Esophagus squamous epithelium (tissue), 5 donors: ENCODE measurements around the gene ACAP2. TPM values are rescaled to one million over a fixed set of nuclear protein-coding genes. Genes with fewer than 3 reads are reported as not detected.

Experiments used
- DNase-seq: peaks from one replicate; lab custom pipeline; 2025; lab: John Stamatoyannopoulos, UW
- H3K27ac ChIP-seq, 4 donors: fragments of 200-600 bp; sonication (generic); one replicate each; pipeline ENCODE4 v1.5.1; 2016 to 2019; ENCODE audit warnings: mild to moderate bottlenecking in 1 of 4
- H3K27me3 ChIP-seq, 4 donors: fragments of 200-600 bp; sonication (generic); 1 replicate in 3 of 4; 2 replicates in 1 of 4; pipeline versions ENCODE4 v1.5.1 to v1.6.0; 2017 to 2021; ENCODE audit warnings: antibody characterized with exemption in 1 of 4
- H3K36me3 ChIP-seq, 3 donors: fragments of 200-600 bp; sonication (generic); one replicate each; pipeline ENCODE4 v1.5.1; 2016 to 2019
- H3K4me1 ChIP-seq, 3 donors: fragments of 200-600 bp; sonication (generic); one replicate each; pipeline ENCODE4 v1.5.1; 2017 to 2019
- H3K4me3 ChIP-seq, 4 donors: fragments of 200-600 bp; sonication (generic); 1 replicate in 3 of 4; 2 replicates in 1 of 4; pipeline ENCODE4 v1.5.1; 2016 to 2019; ENCODE audit warnings: mild to moderate bottlenecking in 2 of 4, moderate library complexity in 1 of 4
- H3K9me3 ChIP-seq, 3 donors: fragments of 200-600 bp; sonication (generic); one replicate each; pipeline ENCODE4 v1.5.1; 2016 to 2019
- POLR2A ChIP-seq, 4 donors: fragments of 450-650 bp; IDR thresholded peaks; one replicate each; pipeline ENCODE4 v1.6.1; 2017; ENCODE audit warnings: antibody characterized with exemption in 4 of 4, mild to moderate bottlenecking in 4 of 4, moderate library complexity in 3 of 4
- WGBS, 2 donors: methylation state at CpG; one replicate each; pipeline ENCODE4 v1.1.5; 2018; 5-methylcytosine and 5-hydroxymethylcytosine counted together
- intact Hi-C: fragments of 100-400 bp; cut with DNase I; formaldehyde crosslinking; loops from one replicate; pipeline ENCODE4 v1.15.0; 2022
- total RNA-seq, 4 donors: library from RNA; depleted of rRNA; stranded (reverse); fragments of >200 nt; gene quantifications; one replicate each; pipeline ENCODE4 v1.1.0, GENCODE V29; 2016
- TF ChIP-seq, protein P1 (sequence below), 6 experiments: fragments of 450-650 bp in 4 of 6; fragments of 200-600 bp in 2 of 6; sonication (generic) in 2 of 6; IDR thresholded peaks; one replicate each; pipeline ENCODE4 v1.5.1; 2016 to 2019; ENCODE audit warnings: antibody characterized with exemption in 6 of 6, mild to moderate bottlenecking in 4 of 6, moderate library complexity in 4 of 6
- donor health status: DM: yes; HTN: yes; CAD: no.

ACAP2 gene
- total RNA-seq, 4 donors from 2014 or later, result 46.7 to 71.5 (median 50.8) TPM

GRCh38 chr3:195440379-195440778 lies 2.4 kb downstream of the ACAP2 start:
- peak overlapping the region in 1 of 4 donors; percentile 96 for H3K27ac ChIP-seq
- intact Hi-C loops, result no loop called here
- WGBS, 2 donors, result 35 to 48% methylated on average over 1 of the region's 1 CpG

DNA sequence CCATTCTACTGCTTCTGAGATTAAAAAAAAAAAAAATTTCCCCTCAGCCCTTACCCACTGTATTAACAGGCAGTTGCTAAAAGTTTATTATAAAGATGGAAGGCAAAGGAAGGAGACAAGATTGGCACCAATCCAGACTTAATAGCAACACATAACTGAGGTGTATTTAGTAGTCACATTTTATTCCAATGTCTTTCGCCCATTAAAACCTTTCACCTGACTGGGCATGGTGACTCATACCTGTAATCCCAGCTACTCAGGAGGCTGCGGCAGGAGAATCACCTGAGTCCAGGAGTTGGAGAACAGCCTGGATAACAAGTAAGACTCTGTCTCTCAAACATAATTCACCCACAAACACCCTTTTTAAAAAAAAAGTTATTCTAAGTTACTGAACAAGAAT lies 4.4 kb downstream of the ACAP2 start:
- Histone ChIP-seq H3K4me1 (peaks cover 2 to 40% (median 18%) of the 10 kb centered on the region in 3 donors), H3K4me3 (no peak overlapping the region), H3K27me3 (no peaks in the 10 kb centered on the region), H3K9me3 (no peaks in the 10 kb centered on the region), H3K36me3 (no peaks in the 10 kb centered on the region), H3K27ac (peak overlapping the region in 2 of 4 donors; percentile 7 to 57)
- intact Hi-C loops, result no loop called here
- no peak for TF ChIP-seq POLR2A (IDR thresholded peaks at IDR 0.05)
- TF ChIP-seq, protein P1, sequence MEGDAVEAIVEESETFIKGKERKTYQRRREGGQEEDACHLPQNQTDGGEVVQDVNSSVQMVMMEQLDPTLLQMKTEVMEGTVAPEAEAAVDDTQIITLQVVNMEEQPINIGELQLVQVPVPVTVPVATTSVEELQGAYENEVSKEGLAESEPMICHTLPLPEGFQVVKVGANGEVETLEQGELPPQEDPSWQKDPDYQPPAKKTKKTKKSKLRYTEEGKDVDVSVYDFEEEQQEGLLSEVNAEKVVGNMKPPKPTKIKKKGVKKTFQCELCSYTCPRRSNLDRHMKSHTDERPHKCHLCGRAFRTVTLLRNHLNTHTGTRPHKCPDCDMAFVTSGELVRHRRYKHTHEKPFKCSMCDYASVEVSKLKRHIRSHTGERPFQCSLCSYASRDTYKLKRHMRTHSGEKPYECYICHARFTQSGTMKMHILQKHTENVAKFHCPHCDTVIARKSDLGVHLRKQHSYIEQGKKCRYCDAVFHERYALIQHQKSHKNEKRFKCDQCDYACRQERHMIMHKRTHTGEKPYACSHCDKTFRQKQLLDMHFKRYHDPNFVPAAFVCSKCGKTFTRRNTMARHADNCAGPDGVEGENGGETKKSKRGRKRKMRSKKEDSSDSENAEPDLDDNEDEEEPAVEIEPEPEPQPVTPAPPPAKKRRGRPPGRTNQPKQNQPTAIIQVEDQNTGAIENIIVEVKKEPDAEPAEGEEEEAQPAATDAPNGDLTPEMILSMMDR (IDR thresholded peaks at IDR 0.05), result no peak
- WGBS, 2 donors, result 41% methylated on average over 2 of the region's 2 CpGs
- no peak for DNase-seq

More at GRCh38 chr3:195440379-195440778, 2.4 kb downstream of the ACAP2 start:
- H3K9me3 ChIP-seq, result no peaks in the 10 kb centered on the region
- H3K4me1 ChIP-seq, result peaks cover 6 to 48% (median 22%) of the 10 kb centered on the region in 3 donors
- no peaks in the 10 kb centered on the region for H3K27me3 ChIP-seq
- H3K36me3 ChIP-seq, result no peaks in the 10 kb centered on the region
- no peak for TF ChIP-seq POLR2A (IDR thresholded peaks at IDR 0.05)
- TF ChIP-seq, protein P1 (IDR thresholded peaks at IDR 0.05), result no peak
- H3K4me3 ChIP-seq, result no peak overlapping the region
- no peak for DNase-seq

GRCh38 chr3:195425849-195426248 lies 17.0 kb downstream of the ACAP2 start:
- Histone ChIP-seq H3K4me1 (peaks cover 0 to 11% (median 0%) of the 10 kb centered on the region in 3 donors), H3K36me3 (no peaks in the 10 kb centered on the region), H3K4me3 (no peak overlapping the region), H3K27ac (no peak overlapping the region), H3K27me3 (no peaks in the 10 kb centered on the region), H3K9me3 (no peaks in the 10 kb centered on the region)
- 70 to 76% methylated on average over 3 of the region's 3 CpGs for WGBS, 2 donors
- intact Hi-C loops, result no loop called here
- DNase-seq, result no peak
- TF ChIP-seq, protein P1 (IDR thresholded peaks at IDR 0.05), result no peak
- TF ChIP-seq POLR2A (IDR thresholded peaks at IDR 0.05), result no peak

DNA sequence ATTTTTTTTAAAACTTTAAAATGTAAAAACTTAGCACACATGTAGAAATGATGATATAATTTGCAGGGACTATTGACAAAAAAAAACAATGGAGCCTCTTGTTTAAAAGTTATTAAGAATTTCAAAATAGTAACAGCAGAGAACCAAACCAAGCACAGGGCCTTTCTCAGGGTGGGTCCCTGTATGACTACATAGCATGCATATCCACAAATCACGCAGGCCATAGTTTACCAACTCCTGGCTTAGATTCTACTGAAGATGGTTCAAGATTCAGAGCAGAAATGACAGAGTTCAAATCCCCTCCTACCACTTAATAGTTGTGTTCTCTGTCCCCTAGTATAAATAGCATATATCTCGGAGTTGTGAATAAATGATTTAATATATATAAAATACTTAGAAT lies 19.0 kb downstream of the ACAP2 start:
- no peak overlapping the region for H3K4me3 ChIP-seq
- TF ChIP-seq, protein P1 (IDR thresholded peaks at IDR 0.05), result no peak
- no peak for TF ChIP-seq POLR2A (IDR thresholded peaks at IDR 0.05)
- WGBS, 2 donors, result 93 to 94% methylated on average over 2 of the region's 2 CpGs
- no peak overlapping the region for H3K27ac ChIP-seq
- H3K36me3 ChIP-seq, result no peaks in the 10 kb centered on the region
- H3K4me1 ChIP-seq, result peaks cover 0 to 13% (median 0%) of the 10 kb centered on the region in 3 donors
- no peaks in the 10 kb centered on the region for H3K9me3 ChIP-seq
- no peak for DNase-seq
- H3K27me3 ChIP-seq, result no peaks in the 10 kb centered on the region
- intact Hi-C loops, result no loop called here

- Histone ChIP-seq H3K4me1 (peaks cover 0 to 19% (median 0%) of the 10 kb centered on the region in 3 donors), H3K27me3 (no peaks in the 10 kb centered on the region), H3K9me3 (no peaks in the 10 kb centered on the region), H3K36me3 (peaks cover 0 to 4% (median 0%) of the 10 kb centered on the region in 3 donors), H3K27ac (no peak overlapping the region), H3K4me3 (no peak overlapping the region)
- no peak for DNase-seq
- 69 to 81% methylated on average over 4 of the region's 4 CpGs for WGBS, 2 donors
- TF ChIP-seq POLR2A (IDR thresholded peaks at IDR 0.05), result no peak
- TF ChIP-seq, protein P1 (IDR thresholded peaks at IDR 0.05), result no peak
- intact Hi-C loops, result no loop called here
Measured at GRCh38 chr3:195421400-195421799, 21.4 kb downstream of the ACAP2 start.
